Cardiac septum (tissue), 1 donor: ENCODE data around the gene ANK2. TPM values are rescaled to one million over a fixed set of nuclear protein-coding genes. Genes with fewer than 3 reads are reported as not detected.

Source experiments
- DNase-seq: peaks from one replicate; pipeline ENCODE4 v3.0.0-alpha.2; 2020; ENCODE audit warnings: low spot score
- intact Hi-C: fragments of 100-400 bp; cut with DNase I; formaldehyde crosslinking; loops from one replicate; pipeline ENCODE4 v1.14.0; 2022
- total RNA-seq: library from RNA; stranded (reverse); fragmentation: NEBNext Ultra II Directional; extraction: Animal tissue kit (Norgen Biotek cat#: 25700); gene quantifications from one replicate; pipeline ENCODE4 v1.2.1, GENCODE V29; 2021
- donor health status: DM: no; HTN: no; CAD: no.

Gene ANK2
- total RNA-seq, 1 donor from 2014 or later: 208 TPM

- no peak for DNase-seq
These were observed 263.1 kb downstream of the ANK2 start for GRCh38 chr4:113312529-113312928.

GRCh38 chr4:113314426-113314825 lies 265.0 kb downstream of the ANK2 start:
- intact Hi-C loops: no loop called here
- DNase-seq: no peak

More at GRCh38 chr4:113312529-113312928, 263.1 kb downstream of the ANK2 start:
- intact Hi-C loops: no loop called here

- DNase-seq: no peak
- intact Hi-C loops: no loop called here
These were observed 267.4 kb downstream of the ANK2 start for GRCh38 chr4:113316879-113317278.

- intact Hi-C loops: no loop called here
- DNase-seq: no peak
These were observed 268.1 kb downstream of the ANK2 start for GRCh38 chr4:113317523-113317922.

- intact Hi-C loops: no loop called here
These were observed 273.3 kb downstream of the ANK2 start for GRCh38 chr4:113322736-113323135.

GRCh38 chr4:113325876-113326615 lies 276.6 kb downstream of the ANK2 start:
- intact Hi-C loops: no loop called here
- no peak for DNase-seq

More at GRCh38 chr4:113322736-113323135, 273.3 kb downstream of the ANK2 start:
- DNase-seq: no peak

- no peak for DNase-seq
- intact Hi-C loops: no loop called here
These were observed 278.0 kb downstream of the ANK2 start for GRCh38 chr4:113327494-113327893.

DNA sequence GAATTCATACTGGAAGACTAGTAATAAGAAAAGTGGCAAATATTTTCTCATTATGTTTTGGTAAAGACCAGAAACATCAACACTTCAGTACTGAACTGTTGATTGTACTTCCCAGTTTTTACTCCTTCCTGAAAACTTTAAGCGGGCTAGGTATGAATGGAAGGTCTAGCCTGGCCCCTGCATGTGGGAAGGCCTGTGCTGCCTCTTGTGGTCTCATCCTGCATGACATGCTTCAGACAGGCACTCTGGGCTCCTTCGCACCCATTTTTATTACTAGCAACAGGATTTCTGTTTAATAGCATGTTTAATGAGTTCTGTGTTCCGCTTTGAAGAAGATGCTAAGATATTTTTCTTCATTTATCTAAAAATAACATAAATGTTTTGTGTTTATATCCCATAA lies 279.1 kb downstream of the ANK2 start:
- intact Hi-C loops: no loop called here
- no peak for DNase-seq

DNA sequence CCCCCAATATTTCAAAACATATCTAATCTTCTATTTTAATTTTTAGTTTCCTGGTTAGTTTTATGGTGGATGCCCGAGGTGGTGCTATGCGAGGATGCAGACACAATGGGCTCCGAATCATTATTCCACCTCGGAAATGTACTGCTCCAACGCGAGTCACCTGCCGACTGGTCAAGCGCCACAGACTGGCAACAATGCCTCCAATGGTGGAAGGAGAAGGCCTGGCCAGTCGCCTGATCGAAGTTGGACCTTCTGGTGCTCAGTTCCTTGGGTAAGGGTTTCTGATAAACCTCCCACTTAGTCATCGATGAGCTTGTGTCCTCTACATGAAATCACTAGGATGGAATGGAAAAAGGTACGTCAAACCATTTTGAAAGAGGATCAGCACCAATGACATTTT lies 280.7 kb downstream of the ANK2 start:
- no peak for DNase-seq
- intact Hi-C loops: no loop called here

DNA sequence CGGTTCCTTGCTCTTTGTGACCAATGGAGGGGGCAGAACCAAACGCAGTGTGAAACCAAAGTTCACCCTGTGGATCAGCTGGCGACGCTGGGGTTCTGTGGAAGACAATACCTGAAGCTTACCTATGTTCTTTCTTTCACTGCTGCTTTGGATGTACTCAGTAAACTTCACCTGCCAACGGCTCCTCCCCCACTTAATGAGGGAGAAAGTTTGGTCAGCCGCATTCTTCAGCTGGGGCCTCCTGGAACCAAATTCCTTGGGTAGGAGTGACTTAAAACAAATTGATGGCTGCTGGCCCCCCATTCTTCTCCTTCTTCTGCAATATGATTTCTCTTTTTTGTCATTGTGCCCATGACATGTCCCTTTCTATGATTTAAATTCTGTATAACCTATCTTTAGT lies 282.4 kb downstream of the ANK2 start:
- intact Hi-C loops: no loop called here
- DNase-seq: no peak

DNA sequence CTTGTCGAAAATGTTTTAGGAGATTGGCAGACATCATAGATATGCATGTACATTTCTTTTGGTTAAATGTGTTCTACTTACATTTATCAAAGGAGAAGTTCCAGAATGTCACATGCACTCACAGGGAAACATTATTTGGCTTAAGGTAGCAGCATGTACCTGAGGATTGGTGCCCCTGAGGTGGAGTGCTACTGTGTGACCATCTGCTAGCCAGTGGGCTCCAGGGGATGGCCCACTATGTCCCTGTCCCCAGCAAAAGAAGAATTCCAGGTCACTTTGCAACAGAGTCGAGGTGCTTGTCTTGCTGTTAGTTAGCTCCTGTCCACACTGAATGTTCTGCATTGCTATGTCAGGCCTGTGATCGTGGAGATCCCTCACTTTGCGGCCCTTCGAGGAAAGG lies 283.2 kb downstream of the ANK2 start:
- intact Hi-C loops: no loop called here
- DNase-seq: no peak

DNA sequence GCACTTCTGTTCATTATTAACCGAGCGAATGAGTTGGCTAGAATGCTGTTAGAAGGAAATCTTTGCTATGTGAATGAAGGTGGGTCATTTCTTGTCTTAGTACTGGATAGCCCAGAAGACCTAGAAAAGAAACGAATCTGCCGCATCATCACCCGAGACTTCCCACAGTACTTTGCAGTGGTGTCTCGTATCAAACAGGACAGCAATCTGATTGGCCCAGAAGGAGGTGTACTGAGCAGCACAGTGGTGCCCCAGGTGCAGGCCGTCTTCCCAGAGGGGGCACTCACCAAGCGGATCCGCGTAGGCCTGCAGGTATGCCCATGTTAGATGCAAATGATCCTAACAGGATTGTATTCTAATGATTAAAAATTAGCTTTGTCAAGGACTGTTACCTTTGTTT lies 286.3 kb downstream of the ANK2 start:
- no peak for DNase-seq

GRCh38 chr4:113336556-113336955 lies 287.1 kb downstream of the ANK2 start:
- DNase-seq: no peak
- intact Hi-C loops: loop anchor here (5.0 kb wide), 1 partner anchor 46 kb away; no protein-coding TSS in a partner anchor

More for the DNA sequence above, 286.3 kb downstream of the ANK2 start:
- intact Hi-C loops: loop anchor here (5.0 kb wide), 1 partner anchor 47 kb away; no protein-coding TSS in a partner anchor

DNA sequence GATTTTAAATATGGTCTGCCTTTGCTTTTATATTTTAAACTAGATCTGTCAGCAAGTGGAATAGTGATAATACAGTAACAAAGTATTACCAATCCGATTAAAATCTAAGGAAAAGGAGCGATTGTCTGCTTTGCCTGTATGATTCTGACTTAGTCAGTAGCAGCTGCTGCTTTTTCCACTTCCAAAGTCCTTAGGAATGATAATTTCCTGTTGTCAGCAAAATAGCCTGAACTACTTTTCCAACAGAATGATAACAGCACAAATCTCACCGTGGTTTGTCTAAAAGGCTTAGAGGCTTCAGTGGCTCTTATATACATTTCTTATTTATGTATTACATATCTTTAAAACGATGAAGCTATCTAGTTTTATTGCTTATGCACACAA lies 290.0 kb downstream of the ANK2 start:
- no peak for DNase-seq
- intact Hi-C loops: loop anchor here (5.0 kb wide), 1 partner anchor 43 kb away; no protein-coding TSS in a partner anchor

DNA sequence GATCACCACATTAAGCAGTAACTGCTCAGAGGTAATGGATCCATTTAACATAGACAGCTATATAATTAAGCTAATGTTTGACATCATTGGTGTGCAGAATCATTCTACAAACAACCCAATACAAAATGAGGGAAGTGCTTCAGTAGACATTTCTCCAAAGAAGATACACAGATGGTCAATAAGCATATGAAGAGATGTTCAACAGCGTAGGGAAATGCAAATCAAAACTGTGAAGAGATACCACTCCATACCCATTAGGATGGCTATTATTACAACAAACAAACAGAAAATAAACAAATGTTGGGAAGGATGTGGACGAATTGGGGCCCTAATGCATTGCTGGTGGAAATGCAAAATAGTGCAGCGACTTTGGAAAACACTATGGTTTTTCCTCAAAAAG lies 294.6 kb downstream of the ANK2 start:
- intact Hi-C loops: no loop called here
- no peak for DNase-seq

DNA sequence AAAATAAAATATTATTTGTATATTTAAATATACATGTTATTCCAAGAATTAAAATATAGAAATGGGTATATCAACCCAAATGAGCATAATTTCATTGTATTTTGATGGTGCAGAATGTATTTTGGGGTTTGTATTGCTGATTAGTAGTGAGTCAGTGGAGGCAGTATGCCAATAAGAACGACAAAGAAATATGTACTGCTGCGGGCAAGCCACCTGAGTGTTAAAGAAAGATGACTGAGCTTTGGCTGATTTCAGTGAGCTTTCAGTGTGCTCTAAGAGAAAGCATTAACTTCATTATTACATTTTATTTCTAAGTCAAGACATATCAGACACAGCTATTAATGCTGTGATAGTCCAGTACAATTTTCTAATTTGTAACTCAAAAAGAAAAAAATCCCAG lies 297.8 kb downstream of the ANK2 start:
- DNase-seq: no peak
- intact Hi-C loops: no loop called here

DNA sequence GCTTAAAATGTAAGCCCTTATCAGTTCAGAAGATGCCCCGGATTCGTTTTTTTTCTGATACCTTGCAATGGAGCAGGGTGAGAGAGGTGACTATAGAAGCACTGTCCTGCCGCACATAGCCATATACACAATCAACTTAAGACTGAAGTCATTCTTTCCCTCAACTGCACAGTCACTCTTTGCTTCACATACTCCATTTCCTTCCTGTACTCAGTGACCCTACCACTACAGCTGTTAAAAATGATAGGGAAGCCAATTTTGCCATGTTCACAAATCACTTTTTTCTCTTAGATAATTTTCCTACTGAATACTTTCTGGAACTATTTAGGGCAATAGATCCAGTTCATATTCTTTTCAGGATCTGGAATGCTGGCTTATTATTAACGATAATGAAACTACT lies 300.0 kb downstream of the ANK2 start:
- intact Hi-C loops: no loop called here
- no peak for DNase-seq

DNA sequence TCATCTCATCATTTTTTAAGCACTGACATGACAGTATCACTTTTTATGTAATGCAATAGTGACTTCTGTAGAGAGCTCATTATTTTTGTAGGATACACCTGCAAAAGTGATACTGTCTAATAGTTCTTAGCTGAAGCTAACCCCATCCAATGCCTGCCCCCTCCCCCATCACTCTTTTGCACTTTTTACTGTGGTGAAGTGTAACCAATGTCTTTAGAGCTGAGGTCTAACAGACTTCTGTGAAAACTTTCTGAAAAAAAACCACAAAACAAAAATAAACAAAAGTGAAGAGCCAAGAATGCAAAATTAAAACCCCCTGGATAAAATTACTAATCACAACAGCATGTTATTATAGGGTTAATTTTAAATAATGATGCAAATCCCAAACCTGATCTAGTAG lies 301.1 kb downstream of the ANK2 start:
- no peak for DNase-seq
- intact Hi-C loops: no loop called here

DNA sequence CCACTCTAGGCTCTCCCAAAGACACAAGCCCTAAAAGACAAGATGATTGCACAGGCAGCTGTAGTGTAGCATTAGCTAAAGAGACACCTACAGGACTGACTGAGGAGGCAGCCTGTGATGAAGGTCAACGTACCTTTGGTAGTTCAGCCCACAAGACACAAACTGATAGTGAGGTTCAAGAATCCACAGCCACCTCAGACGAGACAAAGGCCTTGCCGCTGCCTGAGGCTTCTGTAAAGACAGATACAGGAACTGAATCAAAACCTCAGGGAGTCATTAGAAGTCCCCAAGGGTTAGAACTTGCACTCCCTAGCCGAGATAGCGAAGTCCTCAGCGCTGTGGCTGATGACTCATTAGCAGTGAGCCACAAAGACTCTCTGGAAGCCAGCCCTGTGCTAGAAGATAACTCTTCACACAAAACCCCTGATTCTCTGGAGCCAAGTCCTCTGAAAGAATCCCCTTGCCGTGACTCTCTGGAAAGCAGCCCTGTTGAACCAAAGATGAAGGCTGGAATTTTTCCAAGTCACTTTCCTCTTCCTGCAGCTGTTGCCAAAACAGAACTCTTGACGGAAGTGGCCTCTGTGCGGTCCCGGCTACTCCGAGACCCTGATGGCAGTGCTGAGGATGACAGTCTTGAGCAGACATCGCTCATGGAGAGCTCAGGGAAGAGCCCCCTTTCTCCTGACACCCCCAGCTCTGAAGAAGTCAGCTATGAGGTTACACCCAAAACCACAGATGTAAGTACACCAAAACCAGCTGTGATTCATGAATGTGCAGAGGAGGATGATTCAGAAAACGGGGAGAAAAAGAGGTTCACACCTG lies 306.3 kb downstream of the ANK2 start:
- intact Hi-C loops: no loop called here
- DNase-seq: no peak

DNA sequence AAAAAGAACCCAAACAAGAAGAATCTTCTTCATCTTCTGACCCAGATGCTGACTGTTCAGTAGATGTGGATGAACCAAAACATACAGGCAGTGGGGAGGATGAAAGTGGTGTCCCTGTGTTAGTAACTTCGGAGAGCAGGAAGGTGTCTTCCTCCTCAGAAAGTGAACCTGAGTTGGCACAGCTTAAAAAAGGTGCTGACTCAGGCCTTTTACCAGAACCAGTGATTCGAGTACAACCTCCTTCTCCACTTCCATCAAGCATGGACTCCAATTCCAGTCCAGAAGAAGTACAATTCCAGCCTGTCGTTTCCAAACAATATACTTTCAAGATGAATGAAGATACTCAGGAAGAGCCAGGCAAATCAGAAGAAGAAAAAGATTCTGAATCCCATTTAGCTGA lies 307.0 kb downstream of the ANK2 start:
- no peak for DNase-seq
- intact Hi-C loops: no loop called here

- no peak for DNase-seq
These were observed 309.3 kb downstream of the ANK2 start for GRCh38 chr4:113358784-113359183.

More at GRCh38 chr4:113358784-113359183, 309.3 kb downstream of the ANK2 start:
- intact Hi-C loops: no loop called here
